IPS-20b (cell line): Measurements from ENCODE around the gene DENND1A.
"Not testable (repeated sequence)": the region's sequence is repeated elsewhere in the genome, so short reads cannot be mapped to it uniquely, and the experiment has no call there.

Source experiments
- H3K27ac ChIP-seq: one replicate; pipeline ENCODE4 v1.5.1; 2013; ENCODE audit warnings: low read length
- H3K27me3 ChIP-seq: 2 replicates; pipeline ENCODE4 v1.6.1; 2013; ENCODE audit warnings: mild to moderate bottlenecking, low read length, inconsistent platforms; ENCODE audit not compliant: insufficient read depth
- H3K36me3 ChIP-seq: 2 replicates; pipeline ENCODE4 v1.6.1; 2013; ENCODE audit warnings: low read depth, mild to moderate bottlenecking, inconsistent platforms, low read length, moderate library complexity; ENCODE audit not compliant: insufficient read depth
- H3K4me1 ChIP-seq: 2 replicates; pipeline ENCODE4 v1.6.1; 2013; ENCODE audit warnings: mild to moderate bottlenecking, control low read depth, inconsistent platforms, low read length, moderate library complexity; ENCODE audit not compliant: insufficient read depth
- H3K4me3 ChIP-seq: 2 replicates; pipeline ENCODE4 v1.5.1; 2013; ENCODE audit warnings: mild to moderate bottlenecking, low read length, inconsistent platforms
- H3K9ac ChIP-seq: 2 replicates; pipeline ENCODE4 v1.6.1; 2013; ENCODE audit warnings: low read depth, mild to moderate bottlenecking, inconsistent platforms, low read length, moderate library complexity
- H3K9me3 ChIP-seq: 2 replicates; pipeline ENCODE4 v1.6.1; 2013; ENCODE audit warnings: mild to moderate bottlenecking, low read depth, low read length, inconsistent platforms; ENCODE audit not compliant: insufficient read depth

The DENND1A gene

DNA sequence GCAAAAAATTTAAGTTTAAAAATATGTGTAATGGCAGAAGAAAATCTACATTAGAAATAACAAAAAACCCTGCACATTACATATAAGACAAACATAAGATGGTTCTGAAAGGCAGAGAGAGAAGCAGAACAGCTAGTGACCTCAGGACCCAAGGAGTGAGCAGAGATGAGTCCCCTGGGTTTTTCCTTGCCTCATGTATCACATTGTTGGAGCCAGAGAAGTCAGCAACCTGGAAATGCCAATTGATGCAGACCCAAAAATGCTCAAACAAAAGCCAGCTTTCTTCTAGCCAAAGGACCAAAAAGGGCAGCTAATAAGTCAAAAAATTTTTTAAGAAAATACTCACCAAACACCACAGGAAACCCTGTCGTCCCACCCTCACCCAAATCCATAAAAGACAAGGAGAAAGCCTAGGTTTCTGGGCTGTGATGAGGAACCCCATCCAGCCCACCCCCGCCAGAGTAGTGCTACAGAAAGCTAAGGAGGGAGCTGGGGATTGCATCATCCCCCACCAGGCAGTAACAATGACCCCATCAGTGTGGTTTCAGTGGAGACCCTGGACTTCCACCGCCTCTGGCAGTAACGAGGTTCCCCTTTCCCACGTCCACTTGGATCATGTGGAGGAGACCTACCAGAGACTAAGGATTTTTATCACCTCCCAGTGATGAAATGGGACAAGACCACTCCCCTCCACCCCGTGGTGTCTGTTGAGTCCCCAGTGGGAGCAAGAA lies 17.6 kb downstream of the DENND1A start:
- Histone ChIP-seq H3K4me1 (peaks cover 8% of the 10 kb centered on the region; the same call in 1 of the 2 replicates), H3K27ac (no peak overlapping the region), H3K4me3 (no peak overlapping the region), H3K9me3 (no peaks in the 10 kb centered on the region), H3K36me3 (no peaks in the 10 kb centered on the region), H3K27me3 (no peaks in the 10 kb centered on the region), H3K9ac (peak overlapping the region; percentile 2; the same call in 1 of the 2 replicates)

DNA sequence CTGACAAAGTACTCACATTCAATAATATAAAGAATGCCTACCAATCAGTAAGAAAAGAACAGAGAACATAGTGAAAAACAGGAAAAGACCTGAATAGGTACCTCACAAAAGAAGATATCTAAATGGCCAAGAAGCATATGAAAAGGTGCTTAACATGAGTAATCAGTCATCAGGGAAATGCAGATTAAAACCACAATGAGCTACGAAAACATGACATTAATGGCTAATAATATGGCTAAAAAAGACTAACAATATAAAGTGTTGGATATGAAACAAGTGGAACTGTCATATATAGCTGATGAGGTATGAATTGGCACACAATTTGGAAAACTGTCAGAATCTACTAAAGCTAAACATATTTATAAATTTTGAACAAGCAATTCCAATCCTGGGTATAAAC lies 18.9 kb downstream of the DENND1A start:
- Histone ChIP-seq H3K9me3 (no peaks in the 10 kb centered on the region), H3K27ac (no peak overlapping the region), H3K4me3 (no peak overlapping the region), H3K36me3 (no peaks in the 10 kb centered on the region), H3K4me1 (peaks cover 8% of the 10 kb centered on the region; the same call in 1 of the 2 replicates), H3K27me3 (no peaks in the 10 kb centered on the region), H3K9ac (no peak overlapping the region)

DNA sequence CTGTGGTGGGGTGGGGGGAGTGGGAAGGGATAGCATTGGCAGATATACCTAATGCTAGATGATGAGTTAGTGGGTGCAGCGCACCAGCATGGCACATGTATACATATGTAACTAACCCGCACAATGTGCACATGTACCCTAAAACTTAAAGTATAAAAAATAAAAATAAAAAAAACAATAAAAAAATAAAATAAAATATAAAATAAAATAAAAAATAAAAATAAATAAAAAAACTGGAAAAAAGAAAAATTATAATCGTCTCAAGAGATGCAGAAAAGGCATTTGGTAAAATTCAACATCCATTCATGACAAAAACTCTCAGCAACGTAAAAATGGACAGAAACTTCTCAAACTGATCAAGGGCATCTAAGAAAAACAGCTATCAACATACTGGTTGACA lies 20.7 kb downstream of the DENND1A start:
- not testable (repeated sequence) for H3K4me1 ChIP-seq, H3K27me3 ChIP-seq, H3K27ac ChIP-seq, H3K9ac ChIP-seq, H3K9me3 ChIP-seq, H3K36me3 ChIP-seq, H3K4me3 ChIP-seq

DNA sequence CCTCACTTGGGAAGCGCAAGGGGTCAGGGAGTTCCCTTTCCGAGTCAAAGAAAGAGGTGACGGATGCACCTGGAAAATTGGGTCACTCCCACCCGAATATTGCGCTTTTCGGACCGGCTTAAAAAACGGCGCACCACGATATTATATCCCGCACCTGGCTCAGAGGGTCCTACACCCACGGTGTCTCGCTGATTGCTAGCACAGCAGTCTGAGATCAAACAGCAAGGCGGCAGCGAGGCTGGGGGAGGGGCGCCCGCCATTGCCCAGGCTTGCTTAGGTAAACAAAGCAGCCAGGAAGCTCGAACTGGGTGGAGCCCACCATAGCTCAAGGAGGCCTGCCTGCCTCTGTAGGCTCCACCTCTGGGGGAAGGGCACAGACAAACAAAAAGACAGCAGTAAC lies 26.4 kb downstream of the DENND1A start:
- not testable (repeated sequence) for H3K9me3 ChIP-seq, H3K36me3 ChIP-seq, H3K4me3 ChIP-seq, H3K4me1 ChIP-seq, H3K27me3 ChIP-seq, H3K9ac ChIP-seq, H3K27ac ChIP-seq

DNA sequence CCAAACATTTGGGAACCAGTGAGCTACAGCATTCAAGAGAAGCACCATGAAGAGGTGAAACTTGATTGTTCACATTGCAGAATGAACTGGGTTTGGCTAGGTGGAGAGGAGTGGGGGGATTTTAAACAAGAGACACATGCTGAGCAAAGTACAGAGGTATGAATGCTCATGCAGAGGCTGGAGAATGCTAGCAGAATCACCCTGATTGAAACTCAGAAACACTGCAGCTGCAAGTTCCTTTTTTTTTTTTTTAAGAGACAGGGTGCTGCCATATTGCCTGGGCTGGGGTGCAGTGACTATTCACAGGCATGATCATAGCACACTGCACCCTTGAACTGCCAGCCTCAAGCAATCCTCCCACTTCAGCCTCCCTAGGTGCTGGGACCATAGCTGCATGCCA lies 35.1 kb downstream of the DENND1A start:
- Histone ChIP-seq H3K4me3 (peak overlapping the region; percentile 49; the same call in 1 of the 2 replicates), H3K9me3 (no peaks in the 10 kb centered on the region), H3K36me3 (no peaks in the 10 kb centered on the region), H3K27me3 (no peaks in the 10 kb centered on the region), H3K4me1 (peaks cover 32% of the 10 kb centered on the region), H3K9ac (no peak overlapping the region), H3K27ac (no peak overlapping the region)

DNA sequence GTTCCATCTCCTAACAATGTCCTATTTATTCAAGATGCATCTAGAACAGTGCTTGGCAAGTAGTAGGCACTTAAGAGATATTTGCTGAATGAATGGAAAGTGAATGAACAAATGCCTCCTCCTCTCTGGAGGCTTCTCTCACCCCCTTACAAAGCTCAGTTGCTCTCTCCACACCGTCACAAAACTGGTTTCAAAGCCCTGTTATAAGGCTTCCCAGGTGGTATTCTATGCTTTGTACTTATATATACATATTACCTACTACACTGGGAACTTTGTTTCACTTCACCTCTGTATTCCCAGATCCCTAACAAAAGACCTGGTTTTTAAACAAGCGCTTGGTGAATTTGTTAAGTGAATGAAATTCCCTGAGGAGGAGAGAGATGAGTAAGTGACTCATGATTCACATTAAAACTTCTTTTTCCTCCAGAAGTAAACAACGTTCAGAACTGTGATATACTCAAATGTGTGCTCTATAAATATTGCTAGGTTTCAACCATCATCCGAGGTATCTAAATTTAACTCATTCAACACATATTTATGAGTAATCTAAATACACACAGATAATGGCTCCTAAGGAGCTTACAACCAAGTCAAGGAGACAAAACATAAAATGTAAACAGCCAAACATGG lies 36.0 kb downstream of the DENND1A start:
- Histone ChIP-seq H3K4me1 (peaks cover 33% of the 10 kb centered on the region), H3K27ac (peak overlapping the region; percentile 34), H3K9me3 (no peaks in the 10 kb centered on the region), H3K36me3 (no peaks in the 10 kb centered on the region), H3K4me3 (peak overlapping the region; percentile 49), H3K9ac (peak overlapping the region; percentile 10; the same call in 1 of the 2 replicates), H3K27me3 (no peaks in the 10 kb centered on the region)

DNA sequence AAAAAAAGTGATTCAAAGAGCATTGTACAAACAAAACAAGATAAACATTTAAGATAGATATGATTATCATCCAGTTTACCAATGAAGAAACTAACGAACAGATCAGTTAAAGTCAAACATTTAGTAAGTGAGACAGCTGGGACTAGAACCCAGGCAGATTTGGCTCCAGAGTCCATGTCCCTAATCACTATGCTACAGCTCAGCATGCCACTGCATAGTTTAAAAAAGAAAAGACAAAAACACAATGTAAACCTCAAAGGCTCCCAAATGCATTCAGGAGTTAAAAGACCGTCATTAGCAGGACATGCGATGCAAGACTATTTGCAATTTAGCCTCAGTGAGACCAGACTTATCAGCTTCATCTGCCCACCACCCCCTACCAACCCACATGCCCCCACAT lies 36.8 kb downstream of the DENND1A start:
- no peaks in the 10 kb centered on the region for H3K9me3 ChIP-seq
- H3K4me1 ChIP-seq: peaks cover 37% of the 10 kb centered on the region
- H3K4me3 ChIP-seq: peak overlapping the region; percentile 49
- H3K36me3 ChIP-seq: no peaks in the 10 kb centered on the region
- H3K27ac ChIP-seq: peak overlapping the region; percentile 34
- H3K9ac ChIP-seq: peak overlapping the region; percentile 10; the same call in 1 of the 2 replicates
- H3K27me3 ChIP-seq: no peaks in the 10 kb centered on the region

DNA sequence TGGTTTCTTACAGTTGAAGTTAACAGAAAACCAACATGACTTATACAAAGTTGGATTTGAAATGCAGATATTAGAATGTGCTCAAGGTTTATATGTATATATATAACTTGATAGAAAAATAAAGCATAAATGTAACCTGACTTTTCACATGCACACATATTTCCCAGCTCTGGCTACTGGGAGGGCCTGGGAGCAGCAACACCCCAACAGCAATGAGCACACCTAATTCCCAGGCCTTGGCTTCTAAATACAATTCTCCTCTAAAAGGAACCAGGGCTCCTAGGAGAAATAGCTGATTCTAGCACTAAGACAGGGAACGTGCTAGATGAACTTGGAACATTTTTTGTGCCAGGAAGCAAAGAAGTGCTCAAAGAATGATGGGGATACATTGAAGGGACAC lies 42.1 kb downstream of the DENND1A start:
- Histone ChIP-seq H3K4me3 (no peak overlapping the region), H3K9ac (no peak overlapping the region), H3K9me3 (no peaks in the 10 kb centered on the region), H3K36me3 (no peaks in the 10 kb centered on the region), H3K27ac (no peak overlapping the region), H3K4me1 (peaks cover 22% of the 10 kb centered on the region), H3K27me3 (no peaks in the 10 kb centered on the region)

DNA sequence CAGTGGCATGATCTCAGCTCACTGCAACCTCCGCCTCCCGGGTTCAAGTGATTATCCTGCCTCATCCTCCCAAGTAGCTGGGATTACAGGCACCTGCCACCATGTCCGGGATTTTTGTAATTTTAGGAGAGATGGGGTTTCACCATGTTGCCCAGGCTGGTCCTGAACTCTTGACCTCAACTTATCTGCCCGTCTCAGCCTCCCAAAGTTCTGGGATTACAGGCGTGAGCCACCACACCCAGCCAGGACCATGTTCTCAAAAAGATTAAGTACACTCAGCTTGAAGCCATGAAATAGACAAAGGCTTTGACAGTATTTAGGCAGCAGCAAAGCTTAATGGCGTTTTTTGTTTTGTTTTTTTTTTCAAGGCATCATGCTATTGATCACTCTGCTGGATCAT lies 44.1 kb downstream of the DENND1A start:
- not testable (repeated sequence) for H3K27ac ChIP-seq, H3K9me3 ChIP-seq, H3K9ac ChIP-seq, H3K27me3 ChIP-seq, H3K36me3 ChIP-seq, H3K4me3 ChIP-seq
- H3K4me1 ChIP-seq: peaks cover 11% of the 10 kb centered on the region; the same call in 1 of the 2 replicates

DNA sequence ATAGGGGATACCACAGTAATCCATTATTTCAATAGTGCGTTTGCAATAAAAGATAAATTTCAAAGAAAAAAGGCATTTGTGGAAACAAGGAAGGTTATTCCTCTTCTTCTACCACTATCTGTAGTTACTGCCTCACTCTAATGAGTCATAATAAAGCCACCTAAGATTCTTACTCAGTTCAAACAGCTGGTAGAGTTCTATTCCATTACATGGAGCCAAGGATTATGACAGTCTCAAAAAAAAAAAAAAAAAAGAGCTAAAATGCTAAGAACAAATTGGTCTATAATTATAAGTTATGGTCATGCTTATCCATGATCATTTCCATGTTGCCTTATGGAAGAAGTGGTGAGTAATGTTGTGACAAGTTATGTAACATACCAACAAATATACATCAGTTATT lies 46.3 kb downstream of the DENND1A start:
- Histone ChIP-seq H3K4me1 (peaks cover 6% of the 10 kb centered on the region; the same call in 1 of the 2 replicates), H3K9me3 (no peaks in the 10 kb centered on the region), H3K4me3 (no peak overlapping the region), H3K36me3 (no peaks in the 10 kb centered on the region), H3K27me3 (no peaks in the 10 kb centered on the region), H3K9ac (no peak overlapping the region), H3K27ac (no peak overlapping the region)

DNA sequence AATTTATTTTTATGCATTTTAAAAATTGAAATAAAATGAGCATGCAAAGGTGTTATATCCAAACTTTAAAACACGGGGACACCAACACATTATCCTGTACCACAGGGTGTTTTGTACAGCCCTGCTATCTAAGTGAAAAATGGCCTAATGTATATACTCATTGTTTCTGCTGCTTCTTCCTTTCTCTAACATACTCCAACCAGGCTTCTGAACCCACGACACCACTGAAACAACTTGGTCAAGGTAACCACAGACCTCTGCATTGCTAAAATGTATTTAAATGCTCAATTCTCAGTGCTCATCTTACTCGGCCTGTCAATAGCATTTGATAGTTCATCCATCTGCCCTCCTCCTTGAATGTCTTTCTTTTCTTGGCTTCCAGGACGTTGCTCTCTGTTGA lies 48.3 kb downstream of the DENND1A start:
- Histone ChIP-seq H3K9ac (no peak overlapping the region), H3K27ac (no peak overlapping the region), H3K4me3 (no peak overlapping the region), H3K27me3 (no peaks in the 10 kb centered on the region), H3K36me3 (no peaks in the 10 kb centered on the region), H3K4me1 (0 out of 2 replicates have a peak, but pooled peaks cover under 1% of the 10 kb centered on the region), H3K9me3 (no peaks in the 10 kb centered on the region)

DNA sequence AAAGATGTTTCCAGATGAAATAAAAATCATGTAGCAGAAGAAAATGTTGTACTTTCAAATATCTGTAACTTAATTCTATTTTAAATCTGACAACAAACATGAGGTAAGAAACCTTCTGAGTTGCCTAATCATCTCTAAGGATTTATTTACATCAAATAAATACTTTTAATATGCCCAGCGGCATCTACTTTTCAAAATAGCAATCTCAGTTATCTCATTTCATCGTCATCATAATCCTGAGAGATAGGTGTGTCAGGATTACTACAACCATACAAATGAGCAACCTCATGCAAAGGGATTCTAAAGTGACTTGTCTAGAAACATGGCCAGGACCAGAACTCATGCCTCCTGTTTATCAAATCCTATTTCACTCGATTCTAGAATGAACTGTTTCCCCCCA lies 49.5 kb downstream of the DENND1A start:
- Histone ChIP-seq H3K4me3 (no peak overlapping the region), H3K9me3 (no peaks in the 10 kb centered on the region), H3K4me1 (no peaks in the 10 kb centered on the region), H3K36me3 (no peaks in the 10 kb centered on the region), H3K27ac (no peak overlapping the region), H3K27me3 (no peaks in the 10 kb centered on the region), H3K9ac (no peak overlapping the region)
